Measurements from ENCODE around the gene CACNA1E. TPM values are rescaled to one million over a fixed set of nuclear protein-coding genes. Genes with fewer than 3 reads are reported as not detected.
A peak's percentile ranks its signal among the peaks of the same experiment; 100 is the strongest.

Gene CACNA1E
- total RNA-seq (2021) (not detected in 2 replicates), Bru-seq, nascent RNA (percentile 0 among the genes with signal in this experiment), BruChase-seq, experiment 1, labeled RNA remaining after a 2-hour chase (not detected), BruChase-seq, experiment 2, labeled RNA remaining after a 6-hour chase (percentile 1 among the genes with signal in this experiment)
- long read RNA-seq, result 0 reads

DNA sequence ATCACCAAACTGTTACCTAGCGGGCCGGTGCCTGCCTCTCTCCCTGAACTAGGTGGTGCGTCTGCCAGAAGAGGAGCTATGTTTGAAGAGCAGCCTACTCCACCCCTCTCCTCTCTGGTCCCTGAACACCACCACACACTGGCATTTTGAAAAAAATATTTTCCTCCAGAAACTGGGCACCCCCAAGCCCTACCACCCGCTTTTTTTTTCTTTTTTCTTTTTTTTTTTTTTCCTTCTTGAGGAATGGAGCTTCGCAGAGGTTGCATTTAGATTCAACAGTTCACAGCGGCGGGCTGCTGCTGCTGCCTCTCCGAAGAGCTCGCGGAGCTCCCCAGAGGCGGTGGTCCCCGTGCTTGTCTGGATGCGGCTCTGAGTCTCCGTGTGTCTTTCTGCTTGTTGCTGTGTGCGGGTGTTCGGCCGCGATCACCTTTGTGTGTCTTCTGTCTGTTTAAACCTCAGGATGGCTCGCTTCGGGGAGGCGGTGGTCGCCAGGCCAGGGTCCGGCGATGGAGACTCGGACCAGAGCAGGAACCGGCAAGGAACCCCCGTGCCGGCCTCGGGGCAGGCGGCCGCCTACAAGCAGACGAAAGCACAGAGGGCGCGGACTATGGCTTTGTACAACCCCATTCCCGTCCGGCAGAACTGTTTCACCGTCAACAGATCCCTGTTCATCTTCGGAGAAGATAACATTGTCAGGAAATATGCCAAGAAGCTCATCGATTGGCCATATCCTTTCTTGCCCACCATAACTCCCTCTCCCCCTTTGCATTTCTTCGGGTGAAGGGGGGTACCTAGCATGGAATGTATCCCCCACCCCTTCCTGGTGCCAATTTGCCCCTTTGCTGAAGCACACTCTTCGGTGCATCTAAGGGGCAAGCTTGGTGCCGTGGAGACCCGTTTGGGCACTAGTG, at the start of gene CACNA1E:
TSS of gene CACNA1E (plus strand) at position 233 of the 911 bp plus-strand sequence. CDS start at position 461, 228 bp downstream.
- no peak within 1 kb of the TSS for H3K4me3 ChIP-seq (ENCODE audit: low read depth, low read length, poor library complexity, severe bottlenecking)
- H3K4me1 ChIP-seq (ENCODE audit: insufficient read depth, low read length, poor library complexity, severe bottlenecking), result no peaks in the 10 kb centered on the region
- TF ChIP-seq, protein P1, sequence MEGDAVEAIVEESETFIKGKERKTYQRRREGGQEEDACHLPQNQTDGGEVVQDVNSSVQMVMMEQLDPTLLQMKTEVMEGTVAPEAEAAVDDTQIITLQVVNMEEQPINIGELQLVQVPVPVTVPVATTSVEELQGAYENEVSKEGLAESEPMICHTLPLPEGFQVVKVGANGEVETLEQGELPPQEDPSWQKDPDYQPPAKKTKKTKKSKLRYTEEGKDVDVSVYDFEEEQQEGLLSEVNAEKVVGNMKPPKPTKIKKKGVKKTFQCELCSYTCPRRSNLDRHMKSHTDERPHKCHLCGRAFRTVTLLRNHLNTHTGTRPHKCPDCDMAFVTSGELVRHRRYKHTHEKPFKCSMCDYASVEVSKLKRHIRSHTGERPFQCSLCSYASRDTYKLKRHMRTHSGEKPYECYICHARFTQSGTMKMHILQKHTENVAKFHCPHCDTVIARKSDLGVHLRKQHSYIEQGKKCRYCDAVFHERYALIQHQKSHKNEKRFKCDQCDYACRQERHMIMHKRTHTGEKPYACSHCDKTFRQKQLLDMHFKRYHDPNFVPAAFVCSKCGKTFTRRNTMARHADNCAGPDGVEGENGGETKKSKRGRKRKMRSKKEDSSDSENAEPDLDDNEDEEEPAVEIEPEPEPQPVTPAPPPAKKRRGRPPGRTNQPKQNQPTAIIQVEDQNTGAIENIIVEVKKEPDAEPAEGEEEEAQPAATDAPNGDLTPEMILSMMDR (conservative IDR thresholded peaks at IDR 0.05; ENCODE audit: low read depth, low read length), result no peak
- TF ChIP-seq EZH2 (IDR thresholded peaks at IDR 0.05; ENCODE audit: borderline replicate concordance, low read depth, low read length, poor library complexity, severe bottlenecking), result peak; percentile 87
- intact Hi-C loops (cut with micrococcal nuclease; ENCODE audit: unreplicated experiment), result no loop called here
- H3K9me3 ChIP-seq (ENCODE audit: low read depth, low read length, poor library complexity, severe bottlenecking), result no peaks in the 10 kb centered on the region
- CTCF ChIA-PET, result interaction anchor here (0.7 kb wide), 1 partner anchor 568 kb away, joined by 6 read pairs; no protein-coding TSS in a partner anchor
- BruUV-seq (replicated peaks), result no TSS peak
- H3K27ac ChIP-seq (ENCODE audit: low read depth, low read length, poor library complexity, severe bottlenecking), result no peak within 1 kb of the TSS
- POLR2A ChIA-PET (ENCODE audit: low non-redundant PET), result no interaction called here
- no peaks in the 10 kb centered on the region for H3K36me3 ChIP-seq (ENCODE audit: insufficient read depth, low read length, poor library complexity, severe bottlenecking)
- no peak for DNase-seq (ENCODE audit: low spot score)
- H3K27me3 ChIP-seq (replicated peaks; ENCODE audit: insufficient read depth, low read depth, low read length, poor library complexity), result peaks cover 93% of the 10 kb centered on the region

DNA sequence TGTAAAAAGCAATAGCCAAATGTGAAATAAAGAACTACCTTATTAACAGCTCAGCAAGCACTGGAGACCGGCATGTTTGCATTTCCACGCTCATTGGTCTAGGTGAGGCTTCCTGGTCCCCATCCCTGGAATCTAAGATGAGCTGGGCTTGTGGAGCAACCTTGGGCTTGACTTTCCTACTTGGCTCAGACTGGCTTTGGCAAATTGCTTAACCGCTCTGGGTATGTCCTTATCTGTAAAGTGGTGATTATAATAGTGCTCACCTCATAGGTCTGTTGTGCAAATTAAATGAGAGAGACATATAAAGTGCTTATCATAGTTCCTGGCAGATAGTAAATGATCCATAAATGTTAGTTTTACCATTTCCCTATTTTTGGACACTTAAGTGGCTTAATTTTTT, 49.4 kb upstream of the CACNA1E start:
- ChIA-PET POLR2A (ENCODE audit: low non-redundant PET) (no interaction called here), CTCF (no interaction called here)
- no peak overlapping the region for H3K4me3 ChIP-seq (ENCODE audit: low read depth, low read length, poor library complexity, severe bottlenecking)
- DNase-seq (ENCODE audit: low spot score), result no peak
- no peaks in the 10 kb centered on the region for H3K9me3 ChIP-seq (ENCODE audit: low read depth, low read length, poor library complexity, severe bottlenecking)
- H3K4me1 ChIP-seq (ENCODE audit: insufficient read depth, low read length, poor library complexity, severe bottlenecking), result no peaks in the 10 kb centered on the region
- H3K27ac ChIP-seq (ENCODE audit: low read depth, low read length, poor library complexity, severe bottlenecking), result no peak overlapping the region
- intact Hi-C loops (cut with micrococcal nuclease; ENCODE audit: unreplicated experiment), result no loop called here
- H3K36me3 ChIP-seq (ENCODE audit: insufficient read depth, low read length, poor library complexity, severe bottlenecking), result no peaks in the 10 kb centered on the region
- no TSS peak for BruUV-seq (replicated peaks)
- TF ChIP-seq, protein P1 (conservative IDR thresholded peaks at IDR 0.05; ENCODE audit: low read depth, low read length), result no peak
- no peak for TF ChIP-seq EZH2 (IDR thresholded peaks at IDR 0.05; ENCODE audit: borderline replicate concordance, low read depth, low read length, poor library complexity, severe bottlenecking)
- H3K27me3 ChIP-seq (replicated peaks; ENCODE audit: insufficient read depth, low read depth, low read length, poor library complexity), result peaks cover 66% of the 10 kb centered on the region

DNA sequence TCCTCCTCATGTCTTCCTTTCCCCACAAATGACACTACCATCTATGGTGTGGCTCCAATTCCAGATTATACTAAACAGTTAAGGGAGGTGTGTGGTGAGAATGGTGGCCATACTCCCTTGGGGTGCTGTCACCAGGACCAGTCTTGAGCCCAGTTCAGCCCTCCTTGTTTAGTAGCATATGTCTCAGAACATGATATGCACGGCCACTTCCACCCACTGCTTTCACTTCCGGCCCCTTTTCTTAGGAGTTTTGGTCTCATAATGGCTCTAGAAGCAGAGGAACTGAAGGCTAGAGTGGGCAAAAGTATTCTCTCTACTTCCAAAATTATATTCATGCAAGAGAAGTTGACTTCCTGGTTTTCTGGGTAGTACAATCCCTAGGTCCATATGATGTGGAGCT, 45.3 kb upstream of the CACNA1E start:
- BruUV-seq (replicated peaks), result no TSS peak
- POLR2A ChIA-PET (ENCODE audit: low non-redundant PET), result no interaction called here
- DNase-seq (ENCODE audit: low spot score), result no peak
- Histone ChIP-seq H3K9me3 (ENCODE audit: low read depth, low read length, poor library complexity, severe bottlenecking) (no peaks in the 10 kb centered on the region), H3K27me3 (replicated peaks; ENCODE audit: insufficient read depth, low read depth, low read length, poor library complexity) (peaks cover 49% of the 10 kb centered on the region), H3K4me3 (ENCODE audit: low read depth, low read length, poor library complexity, severe bottlenecking) (no peak overlapping the region), H3K4me1 (ENCODE audit: insufficient read depth, low read length, poor library complexity, severe bottlenecking) (no peaks in the 10 kb centered on the region), H3K36me3 (ENCODE audit: insufficient read depth, low read length, poor library complexity, severe bottlenecking) (no peaks in the 10 kb centered on the region), H3K27ac (ENCODE audit: low read depth, low read length, poor library complexity, severe bottlenecking) (no peak overlapping the region)
- CTCF ChIA-PET, result no interaction called here
- intact Hi-C loops (cut with micrococcal nuclease; ENCODE audit: unreplicated experiment), result no loop called here
- TF ChIP-seq, protein P1 (conservative IDR thresholded peaks at IDR 0.05; ENCODE audit: low read depth, low read length), result no peak
